HEK293 (cell line): ENCODE measurements around the gene CHST5.

Source experiments
- CTCF ChIA-PET: fragments of 350-600 bp; formaldehyde crosslinking; extraction: SDS; loops from one replicate; lab custom pipeline; 2021; ENCODE audit warnings: antibody characterized with exemption; lab: Yijun Ruan, JAX
- POLR2A ChIA-PET: fragments of 300-600 bp; formaldehyde crosslinking; extraction: SDS; loops from one replicate; lab custom pipeline; 2020; ENCODE audit warnings: antibody characterized with exemption, inconsistent platforms; lab: Yijun Ruan, JAX
- H3K27ac ChIP-seq: fragments of 200-500 bp; sonication (Bioruptor generic); 2 replicates; pipeline ENCODE4 v1.5.1; 2014; ENCODE audit warnings: low read depth, low read length, control low read depth, inconsistent platforms; ENCODE audit errors: extremely low read depth
- H3K36me3 ChIP-seq, 2 experiments: fragments of 200-500 bp in 1 of 2; sonication (Bioruptor generic) in 1 of 2; 1 replicate in 1 of 2; 2 replicates in 1 of 2; pipeline ENCODE4 v1.5.1; 2014 to 2017; ENCODE audit warnings: inconsistent platforms in 2 of 2, low read length in 2 of 2; ENCODE audit not compliant: control insufficient read depth in 2 of 2, insufficient read depth in 1 of 2
- H3K4me1 ChIP-seq: fragments of 200-500 bp; sonication (Bioruptor generic); 2 replicates; pipeline ENCODE4 v1.5.1; 2014; ENCODE audit warnings: mild to moderate bottlenecking, low read length, inconsistent platforms; ENCODE audit not compliant: control insufficient read depth, insufficient read depth
- H3K4me3 ChIP-seq: 2 replicates; pipeline ENCODE4 v1.5.1; 2011; ENCODE audit warnings: low read depth, mild to moderate bottlenecking, control low read depth, low read length, moderate library complexity
- H3K9me3 ChIP-seq: fragments of 200-500 bp; sonication (Bioruptor generic); 2 replicates; pipeline ENCODE4 v1.5.1; 2014; ENCODE audit warnings: low read depth, low read length, inconsistent platforms; ENCODE audit not compliant: control insufficient read depth, insufficient read depth
- BCL11A ChIP-seq: fragments of 450-650 bp; formaldehyde crosslinking; IDR thresholded peaks from 2 replicates; pipeline ENCODE4 v1.5.1; 2016; ENCODE audit warnings: low read depth, missing biosample characterization, missing genetic modification characterization
- HOXD13 ChIP-seq: sonication (generic); formaldehyde crosslinking; IDR thresholded peaks from 2 replicates; pipeline ENCODE4 v1.8.0; 2022; ENCODE audit warnings: missing genetic modification reagents, borderline replicate concordance
- MEIS1 ChIP-seq: sonication (generic); formaldehyde crosslinking; IDR thresholded peaks from 2 replicates; pipeline ENCODE4 v1.8.1; 2022; ENCODE audit warnings: missing genetic modification reagents, mild to moderate bottlenecking, borderline replicate concordance
- OSR2 ChIP-seq: fragments of 450-650 bp; formaldehyde crosslinking; IDR thresholded peaks from 2 replicates; pipeline ENCODE4 v1.5.1; 2016; ENCODE audit warnings: missing biosample characterization, missing genetic modification characterization
- OVOL3 ChIP-seq: fragments of 450-650 bp; formaldehyde crosslinking; IDR thresholded peaks from 2 replicates; pipeline ENCODE4 v1.5.1; 2016; ENCODE audit warnings: missing biosample characterization, missing genetic modification characterization
- PRDM1 ChIP-seq: fragments of 450-650 bp; formaldehyde crosslinking; IDR thresholded peaks from 2 replicates; pipeline ENCODE4; 2016; ENCODE audit warnings: missing biosample characterization, missing genetic modification characterization
- PRDM10 ChIP-seq: fragments of 450-650 bp; formaldehyde crosslinking; IDR thresholded peaks from 2 replicates; pipeline ENCODE4 v1.5.1; 2016; ENCODE audit warnings: missing biosample characterization, missing genetic modification characterization
- SCRT2 ChIP-seq: fragments of 450-650 bp; formaldehyde crosslinking; IDR thresholded peaks from 2 replicates; pipeline ENCODE4 v1.5.1; 2016; ENCODE audit warnings: missing biosample characterization, missing genetic modification characterization
- SETDB1 ChIP-seq: IDR thresholded peaks from one replicate; pipeline ENCODE4 v1.6.1; 2017; ENCODE audit warnings: mild to moderate bottlenecking, low read length, moderate library complexity, mixed read lengths; ENCODE audit not compliant: insufficient read length
- TRIM28 ChIP-seq: IDR thresholded peaks from 2 replicates; pipeline ENCODE4 v1.6.1; 2011; ENCODE audit warnings: low read length, control low read depth, borderline replicate concordance
- ZBTB17 ChIP-seq: fragments of 450-650 bp; formaldehyde crosslinking; IDR thresholded peaks from 2 replicates; pipeline ENCODE4 v1.5.1; 2016; ENCODE audit warnings: missing biosample characterization, missing genetic modification characterization
- ZFP3 ChIP-seq: fragments of 450-650 bp; formaldehyde crosslinking; IDR thresholded peaks from 2 replicates; pipeline ENCODE4 v1.5.1; 2016; ENCODE audit warnings: low read depth, missing biosample characterization, missing genetic modification characterization
- ZFP41 ChIP-seq: fragments of 450-650 bp; formaldehyde crosslinking; IDR thresholded peaks from 2 replicates; pipeline ENCODE4 v1.5.1; 2016; ENCODE audit warnings: missing biosample characterization, missing genetic modification characterization, borderline replicate concordance
- ZFP69B ChIP-seq: fragments of 450-650 bp; formaldehyde crosslinking; IDR thresholded peaks from 2 replicates; pipeline ENCODE4 v1.5.1; 2016; ENCODE audit warnings: missing biosample characterization, missing genetic modification characterization
- ZNF148 ChIP-seq: fragments of 450-650 bp; formaldehyde crosslinking; IDR thresholded peaks from 2 replicates; pipeline ENCODE4 v1.5.0; 2017; ENCODE audit warnings: missing biosample characterization, missing genetic modification characterization, borderline replicate concordance
- ZNF155 ChIP-seq: fragments of 450-650 bp; formaldehyde crosslinking; IDR thresholded peaks from 2 replicates; pipeline ENCODE4 v1.5.1; 2016; ENCODE audit warnings: missing biosample characterization, missing genetic modification characterization
- ZNF221 ChIP-seq: fragments of 450-650 bp; formaldehyde crosslinking; IDR thresholded peaks from 2 replicates; pipeline ENCODE4 v1.5.1; 2017; ENCODE audit warnings: missing biosample characterization, missing genetic modification characterization, borderline replicate concordance
- ZNF26 ChIP-seq: fragments of 450-650 bp; formaldehyde crosslinking; IDR thresholded peaks from 2 replicates; pipeline ENCODE4 v1.5.1; 2016; ENCODE audit warnings: missing biosample characterization, missing genetic modification characterization
- ZNF280C ChIP-seq: fragments of 450-650 bp; formaldehyde crosslinking; IDR thresholded peaks from 2 replicates; pipeline ENCODE4 v1.5.1; 2016; ENCODE audit warnings: missing biosample characterization, missing genetic modification characterization
- ZNF302 ChIP-seq: fragments of 450-650 bp; formaldehyde crosslinking; IDR thresholded peaks from 2 replicates; pipeline ENCODE4 v1.5.1; 2016; ENCODE audit warnings: missing biosample characterization, missing genetic modification characterization, low read depth
- ZNF394 ChIP-seq: fragments of 450-650 bp; formaldehyde crosslinking; IDR thresholded peaks from 2 replicates; pipeline ENCODE4 v1.5.1; 2016; ENCODE audit warnings: missing biosample characterization, missing genetic modification characterization, mild to moderate bottlenecking, moderate library complexity, borderline replicate concordance
- ZNF544 ChIP-seq: fragments of 450-650 bp; formaldehyde crosslinking; IDR thresholded peaks from 2 replicates; pipeline ENCODE4 v1.5.0; 2017; ENCODE audit warnings: missing biosample characterization, missing genetic modification characterization
- ZNF558 ChIP-seq: fragments of 450-650 bp; formaldehyde crosslinking; IDR thresholded peaks from 2 replicates; pipeline ENCODE4 v1.5.1; 2016; ENCODE audit warnings: missing biosample characterization, missing genetic modification characterization
- ZNF571 ChIP-seq: fragments of 450-650 bp; formaldehyde crosslinking; IDR thresholded peaks from 2 replicates; pipeline ENCODE4 v1.5.0; 2017; ENCODE audit warnings: missing biosample characterization, missing genetic modification characterization
- ZNF600 ChIP-seq: fragments of 450-650 bp; formaldehyde crosslinking; IDR thresholded peaks from 2 replicates; pipeline ENCODE4 v1.5.1; 2016; ENCODE audit warnings: missing biosample characterization, missing genetic modification characterization
- ZNF664 ChIP-seq: fragments of 450-650 bp; formaldehyde crosslinking; IDR thresholded peaks from 2 replicates; pipeline ENCODE4 v1.5.1; 2016; ENCODE audit warnings: missing biosample characterization, missing genetic modification characterization

Gene CHST5

DNA sequence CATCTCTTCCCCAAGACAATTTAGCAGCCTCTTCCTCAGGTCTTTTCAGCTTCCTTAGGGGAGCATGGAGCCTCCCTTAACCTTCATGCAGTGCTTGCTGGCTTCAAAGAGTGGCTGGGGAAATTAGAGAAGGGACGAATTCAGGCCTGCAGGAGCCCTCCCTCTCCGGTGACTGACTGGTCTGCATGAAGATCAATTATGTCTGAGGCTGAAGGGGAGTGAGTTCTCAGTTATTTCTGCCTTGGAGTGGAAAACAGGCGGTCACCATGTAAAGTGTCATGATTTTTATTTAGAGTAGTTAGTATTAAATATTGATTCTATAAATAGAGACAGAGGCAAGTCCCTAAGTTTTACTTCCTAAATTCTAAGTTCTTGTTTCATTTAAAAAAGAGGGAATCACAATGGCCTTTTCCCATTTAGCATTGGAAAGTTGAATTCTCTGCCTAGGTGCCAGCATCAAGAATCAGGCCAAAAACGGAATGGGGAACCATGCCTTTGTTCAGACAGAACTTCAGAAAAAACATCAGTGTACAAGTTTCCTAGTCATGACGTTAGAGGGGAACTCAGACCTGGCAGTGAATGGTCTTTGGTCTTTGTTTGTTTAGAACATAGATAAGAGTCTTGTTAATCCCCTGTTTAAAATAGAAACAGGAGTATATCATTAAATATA is 34.6 kb upstream of the CHST5 start:
- CTCF ChIA-PET = no interaction called here
- POLR2A ChIA-PET = interaction anchor here (0.7 kb wide), 1 partner anchor 708 kb away, joined by 3 read pairs; no protein-coding TSS in a partner anchor

GRCh38 chr16:75567911-75568310 is 32.0 kb upstream of the CHST5 start:
- Histone ChIP-seq H3K4me3 (no peak overlapping the region), H3K36me3 (peaks cover 15 to 56% of the 10 kb centered on the region in 2 experiments), H3K9me3 (no peaks in the 10 kb centered on the region), H3K4me1 (no peaks in the 10 kb centered on the region), H3K27ac (no peak overlapping the region)
- CTCF ChIA-PET = interaction anchor here (1.4 kb wide), 1 partner anchor 103 kb away, joined by 3 read pairs; no protein-coding TSS in a partner anchor
- POLR2A ChIA-PET = interaction anchor here (0.6 to 0.8 kb wide), 2 partner anchors 11 to 50 kb away, joined by 3 read pairs; partner anchors contain the start of gene TMEM231
- TF ChIP-seq ZNF544 (tag by site-specific recombination) = no peak
- TF ChIP-seq ZNF571 (tag by site-specific recombination) = no peak
- no peak for TF ChIP-seq HOXD13 (CRISPR knock-in tag)
- no peak for TF ChIP-seq PRDM10 (tag by site-specific recombination)
- TF ChIP-seq OVOL3 = no peak
- TF ChIP-seq SCRT2 = no peak
- TF ChIP-seq ZNF155 (tag by site-specific recombination) = no peak
- TF ChIP-seq ZBTB17 = no peak
- TF ChIP-seq ZNF148 (tag by site-specific recombination) = no peak
- no peak for TF ChIP-seq ZNF280C (tag by site-specific recombination)
- no peak for TF ChIP-seq ZNF664
- TF ChIP-seq ZNF221 = no peak
- no peak for TF ChIP-seq PRDM1 (tag by site-specific recombination)
- TF ChIP-seq ZNF26 (tag by site-specific recombination) = no peak

More for the DNA sequence above, 34.6 kb upstream of the CHST5 start:
- TF ChIP-seq BCL11A (tag by site-specific recombination) (no peak), ZNF558 (tag by site-specific recombination) (no peak), ZFP69B (no peak), OSR2 (tag by site-specific recombination) (no peak), ZFP41 (no peak), ZNF280C (tag by site-specific recombination) (no peak), ZFP3 (no peak), TRIM28 (no peak), MEIS1 (CRISPR knock-in tag) (no peak), ZNF302 (tag by site-specific recombination) (no peak), SETDB1 (no peak), ZNF394 (tag by site-specific recombination) (no peak), ZNF600 (tag by site-specific recombination) (no peak)
- H3K36me3 ChIP-seq = peaks cover 27 to 78% of the 10 kb centered on the region in 2 experiments
- H3K9me3 ChIP-seq = no peaks in the 10 kb centered on the region
- H3K27ac ChIP-seq = no peak overlapping the region
- no peaks in the 10 kb centered on the region for H3K4me1 ChIP-seq
- no peak overlapping the region for H3K4me3 ChIP-seq
